IPS-NIHi7 (cell line): ENCODE measurements around the gene PDE6H.

Experiments used
- DNase-seq: peaks from one replicate; pipeline ENCODE4 v3.0.0; 2012; ENCODE audit warnings: mixed read lengths; ENCODE audit errors: extremely low spot score

PDE6H gene

DNA sequence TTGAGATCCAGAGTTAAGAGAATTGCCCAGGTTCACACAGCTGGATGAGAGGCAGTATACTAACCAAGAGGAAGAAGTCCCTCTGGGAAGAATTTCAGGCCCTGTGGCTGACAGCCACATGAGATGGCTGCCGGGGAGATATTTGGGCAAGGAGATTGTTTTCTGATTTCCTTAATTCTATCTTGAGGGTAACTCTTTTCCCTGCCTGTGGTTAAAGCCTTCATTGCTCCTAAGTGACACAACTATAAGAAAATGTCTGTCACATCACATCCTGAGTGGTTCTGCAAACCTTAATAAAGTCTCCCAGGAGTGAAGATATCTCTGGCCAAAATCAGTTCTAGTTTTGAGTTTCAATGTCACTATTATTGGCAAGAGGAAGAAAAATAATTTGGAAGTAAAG is 21.0 kb upstream of the PDE6H start:
- DNase-seq: no peak

DNA sequence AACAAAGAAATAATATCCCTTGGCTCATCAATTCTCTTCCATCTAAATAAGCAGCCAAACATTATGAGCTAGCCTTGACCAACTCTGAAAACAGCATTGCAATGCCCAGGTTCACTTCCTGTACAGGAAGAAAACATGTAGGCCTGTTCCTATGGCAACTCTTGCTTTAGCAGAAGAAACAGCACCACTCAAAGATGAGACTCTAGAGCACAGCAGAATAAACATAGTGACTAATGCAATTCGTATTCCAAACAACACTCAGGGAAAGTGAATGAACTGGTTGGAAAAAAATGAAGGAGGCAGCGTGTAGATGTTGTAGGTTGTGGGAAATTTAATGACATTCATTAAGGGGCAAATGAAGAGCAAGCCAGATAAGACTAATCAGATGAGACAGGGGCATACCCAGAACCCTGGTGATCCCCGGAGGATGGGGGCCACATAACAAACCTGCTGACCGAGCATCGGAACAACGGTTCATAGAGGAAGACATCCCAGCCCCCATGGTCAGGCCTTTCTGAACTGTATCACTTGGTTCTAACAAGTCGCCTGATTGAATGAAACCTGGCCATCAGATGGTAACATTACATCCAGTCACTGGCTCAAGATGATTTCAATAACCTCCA is 20.4 kb upstream of the PDE6H start:
- no peak for DNase-seq

DNA sequence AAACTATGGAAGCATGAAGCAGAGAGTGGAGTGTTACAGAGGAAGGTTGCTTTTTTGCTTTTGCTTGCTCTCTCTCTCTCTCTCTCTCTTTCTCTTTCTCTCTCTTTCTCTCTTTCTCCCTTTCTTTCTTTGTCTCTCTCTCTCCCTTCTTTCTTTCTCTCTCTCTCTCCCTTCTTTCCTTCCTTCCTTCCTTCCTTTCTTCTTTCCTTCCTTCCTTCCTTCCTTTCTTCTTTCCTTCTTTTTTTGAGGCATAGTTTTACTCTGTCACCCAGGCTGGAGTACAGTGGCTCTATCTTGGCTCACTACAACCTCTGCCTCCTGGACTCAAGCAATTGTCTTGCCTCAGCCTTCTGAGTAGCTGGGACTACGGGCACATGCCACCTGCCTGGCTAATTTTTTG is 19.1 kb upstream of the PDE6H start:
- no peak for DNase-seq

DNA sequence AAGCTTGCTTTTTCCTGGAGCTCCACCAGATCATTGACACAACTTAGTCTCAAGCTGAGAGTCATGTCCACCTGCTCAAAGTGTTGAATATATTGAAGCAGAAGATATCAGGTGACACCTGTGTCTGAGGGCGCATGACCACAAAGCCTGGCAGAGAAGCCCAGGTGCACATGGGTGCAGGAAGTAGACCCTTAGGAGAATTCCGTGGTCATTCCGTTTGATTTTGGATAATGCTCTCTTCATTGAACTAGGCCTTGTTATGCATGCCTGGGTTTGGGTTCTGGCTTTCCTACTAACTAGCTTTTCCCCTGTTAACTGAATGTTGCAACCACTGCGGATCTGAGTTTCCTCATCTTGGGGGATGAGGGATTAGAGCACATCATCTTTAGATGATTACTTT is 18.6 kb upstream of the PDE6H start:
- no peak for DNase-seq

DNA sequence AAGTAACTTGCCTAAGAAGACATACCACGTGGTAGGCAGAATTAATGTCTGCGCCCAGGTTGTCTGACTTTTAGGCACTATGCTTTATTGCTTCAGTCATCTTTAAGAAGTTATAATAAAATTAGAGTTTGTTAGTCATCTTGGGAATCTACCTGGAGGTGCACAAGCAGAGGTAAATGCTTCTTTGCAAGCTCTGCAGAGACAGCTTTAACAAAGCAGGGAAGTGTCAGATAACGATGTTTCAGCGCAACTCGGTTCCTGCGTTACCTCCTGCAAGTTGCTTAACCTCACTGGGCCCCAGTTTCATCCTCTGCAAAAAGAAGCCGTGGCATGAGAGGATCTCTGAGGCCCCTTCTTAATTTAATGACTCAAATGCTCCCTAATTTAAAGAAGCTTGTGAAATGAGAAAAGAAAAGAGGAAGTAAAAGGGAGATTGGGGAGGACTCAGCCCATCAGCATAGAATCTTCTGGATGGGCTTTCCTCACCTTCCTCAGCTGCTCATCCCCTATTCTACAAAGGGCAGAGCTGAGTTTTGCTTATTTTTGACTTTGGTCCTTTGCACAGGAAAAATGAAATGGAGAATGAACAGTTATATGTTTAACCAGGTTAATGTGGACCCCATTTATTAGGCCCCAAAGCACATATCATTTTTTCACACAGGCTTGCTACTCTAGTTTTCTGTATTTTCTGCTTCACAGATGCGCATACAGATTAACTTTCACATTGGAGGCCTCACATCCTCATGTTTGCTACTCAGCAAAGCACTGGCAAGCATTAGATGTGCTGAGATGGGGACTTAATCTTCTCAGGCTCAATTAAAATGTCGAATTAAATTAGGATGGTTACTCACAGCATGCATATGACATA is 16.6 kb upstream of the PDE6H start:
- DNase-seq: no peak

DNA sequence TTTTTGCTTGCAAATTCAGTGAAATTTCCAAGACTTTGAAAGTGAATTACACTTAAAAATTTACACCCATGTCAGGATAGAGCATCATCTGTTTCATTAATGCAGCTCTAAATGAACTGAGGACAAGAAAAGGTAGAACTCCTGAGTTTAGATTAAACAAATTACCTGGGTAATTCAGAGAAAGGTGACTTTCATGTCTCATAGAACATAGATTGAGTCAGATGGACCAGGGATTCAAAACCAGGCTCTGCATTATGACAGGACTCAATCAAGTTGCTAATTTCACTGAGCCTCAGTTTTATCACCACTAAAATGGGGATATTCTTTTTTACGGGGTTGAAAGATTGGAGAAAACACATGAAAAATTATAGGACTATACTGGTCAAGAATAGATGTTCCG is 15.9 kb upstream of the PDE6H start:
- no peak for DNase-seq

DNA sequence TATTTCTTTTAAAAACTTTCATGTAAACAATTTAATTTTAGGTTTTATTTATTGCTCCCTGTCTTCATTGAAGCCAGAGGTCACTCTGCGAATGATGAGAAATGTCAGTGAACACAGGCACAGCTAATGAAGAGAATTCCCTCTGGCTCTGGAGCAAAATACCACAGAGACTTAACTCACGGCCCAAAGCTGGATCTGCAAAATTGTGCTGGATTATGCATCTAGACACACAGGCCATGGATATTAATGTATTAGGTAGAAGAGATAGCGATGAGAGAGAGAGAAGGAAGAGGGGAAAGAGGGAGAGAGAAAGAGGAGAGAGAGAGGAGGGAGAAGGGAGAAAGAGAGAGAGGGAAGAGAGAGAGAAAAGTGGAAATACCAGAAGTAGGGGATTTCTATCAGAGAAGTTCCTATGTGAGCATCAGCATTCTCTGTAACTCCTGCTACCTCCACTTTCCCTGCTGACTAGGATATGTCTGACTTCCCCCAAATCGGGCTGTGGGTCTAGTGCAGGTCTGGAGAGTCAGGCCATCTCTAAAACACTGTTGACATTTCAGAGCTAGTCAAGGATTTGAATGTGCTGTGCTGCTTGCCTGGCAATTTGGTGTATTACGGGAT is 15.2 kb upstream of the PDE6H start:
- DNase-seq: no peak

DNA sequence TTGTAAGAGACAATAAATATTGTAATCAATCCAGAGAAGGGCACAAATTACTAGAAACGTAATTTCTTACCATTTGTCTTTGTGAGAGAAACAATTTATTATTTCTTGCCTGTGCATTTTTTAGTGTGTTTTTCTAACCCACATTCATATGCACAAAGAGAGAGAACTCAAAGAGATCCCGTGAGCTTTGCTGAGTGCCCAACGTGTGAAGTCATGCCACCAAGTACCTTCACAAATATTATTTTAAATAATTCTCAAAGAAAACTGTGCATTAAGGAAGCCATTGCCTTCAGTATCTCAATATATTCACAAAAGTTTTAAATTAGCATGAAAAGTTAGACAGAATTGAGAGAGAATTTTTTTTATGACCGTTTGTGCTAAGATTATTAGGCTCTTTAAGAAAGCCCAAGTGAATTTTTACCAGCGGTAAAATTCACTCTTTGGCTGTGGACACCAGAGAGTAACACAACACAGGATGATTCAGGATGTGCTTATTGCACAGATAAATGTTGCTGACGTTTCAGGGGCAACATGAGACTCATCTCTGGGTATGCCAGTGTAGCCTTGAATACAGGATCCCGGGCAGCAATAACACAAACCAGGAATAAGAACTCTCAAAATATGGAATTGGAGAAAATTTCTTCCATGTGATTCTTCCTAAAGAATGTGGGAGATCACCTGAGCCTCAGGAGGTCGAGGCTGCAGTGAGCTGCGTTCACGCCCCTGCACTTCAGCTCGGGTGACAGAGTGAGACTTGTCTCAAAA is 14.3 kb upstream of the PDE6H start:
- no peak for DNase-seq

DNA sequence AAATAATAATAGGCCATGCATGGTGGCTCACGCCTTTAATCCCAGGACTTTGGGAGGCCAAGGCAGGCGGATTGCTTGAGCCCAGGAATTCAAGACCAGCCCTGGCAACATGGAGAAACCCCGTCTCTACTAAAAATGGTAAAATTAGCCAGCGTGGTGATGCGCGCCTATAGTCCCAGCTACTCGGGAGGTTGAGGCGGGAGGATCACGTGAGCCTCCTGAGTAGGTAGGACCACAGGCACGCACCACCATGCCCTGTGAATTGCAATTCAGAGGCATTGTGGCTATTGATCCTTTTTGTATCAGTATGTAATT is 13.8 kb upstream of the PDE6H start:
- no peak for DNase-seq

DNA sequence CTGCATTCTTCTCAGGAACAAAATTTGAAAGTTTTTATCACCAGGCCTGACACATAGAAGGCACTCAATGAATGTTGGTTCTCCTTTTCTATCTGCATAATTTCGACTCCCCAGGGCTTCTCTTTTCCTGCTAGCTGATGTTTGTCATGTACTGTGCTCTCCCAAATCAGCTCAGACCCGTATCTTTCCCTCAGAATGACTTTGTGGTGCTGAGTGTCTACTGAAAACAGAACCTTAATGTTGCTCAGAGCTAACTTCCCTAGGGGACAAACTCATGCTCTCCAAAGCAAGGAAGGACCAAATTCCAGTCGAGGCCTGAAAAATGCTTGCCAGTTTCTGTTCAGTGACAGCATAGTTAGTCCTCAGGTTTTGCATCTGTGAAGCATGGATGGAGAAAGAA is 13.4 kb upstream of the PDE6H start:
- DNase-seq: no peak

DNA sequence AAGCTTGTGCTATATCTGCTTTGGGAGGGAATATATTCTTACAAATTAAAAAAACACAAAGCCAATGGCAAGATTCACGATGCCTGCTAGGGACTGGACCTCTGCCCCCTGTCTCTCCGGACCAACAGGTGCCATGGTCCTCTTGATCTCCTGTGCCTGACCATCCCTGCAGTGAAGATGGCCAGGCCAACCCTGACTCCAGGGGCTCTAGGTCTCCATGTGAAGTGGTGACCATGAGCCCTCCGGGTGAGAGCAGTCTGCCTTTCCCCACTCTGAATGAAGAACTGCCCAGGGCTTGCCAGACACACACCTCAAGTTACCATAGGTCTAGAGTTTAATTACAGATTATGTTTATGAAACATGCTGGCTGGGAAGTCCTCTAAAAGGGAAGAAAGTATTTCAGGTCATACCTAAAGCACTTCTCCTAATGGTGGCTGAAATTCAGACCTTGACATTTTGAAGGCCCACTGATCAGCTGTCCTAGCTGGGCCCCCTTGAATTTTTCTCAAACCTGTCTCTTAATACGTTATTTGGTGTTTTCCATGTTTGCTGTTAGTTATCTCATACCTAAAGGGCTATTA is 12.8 kb upstream of the PDE6H start:
- DNase-seq: no peak

DNA sequence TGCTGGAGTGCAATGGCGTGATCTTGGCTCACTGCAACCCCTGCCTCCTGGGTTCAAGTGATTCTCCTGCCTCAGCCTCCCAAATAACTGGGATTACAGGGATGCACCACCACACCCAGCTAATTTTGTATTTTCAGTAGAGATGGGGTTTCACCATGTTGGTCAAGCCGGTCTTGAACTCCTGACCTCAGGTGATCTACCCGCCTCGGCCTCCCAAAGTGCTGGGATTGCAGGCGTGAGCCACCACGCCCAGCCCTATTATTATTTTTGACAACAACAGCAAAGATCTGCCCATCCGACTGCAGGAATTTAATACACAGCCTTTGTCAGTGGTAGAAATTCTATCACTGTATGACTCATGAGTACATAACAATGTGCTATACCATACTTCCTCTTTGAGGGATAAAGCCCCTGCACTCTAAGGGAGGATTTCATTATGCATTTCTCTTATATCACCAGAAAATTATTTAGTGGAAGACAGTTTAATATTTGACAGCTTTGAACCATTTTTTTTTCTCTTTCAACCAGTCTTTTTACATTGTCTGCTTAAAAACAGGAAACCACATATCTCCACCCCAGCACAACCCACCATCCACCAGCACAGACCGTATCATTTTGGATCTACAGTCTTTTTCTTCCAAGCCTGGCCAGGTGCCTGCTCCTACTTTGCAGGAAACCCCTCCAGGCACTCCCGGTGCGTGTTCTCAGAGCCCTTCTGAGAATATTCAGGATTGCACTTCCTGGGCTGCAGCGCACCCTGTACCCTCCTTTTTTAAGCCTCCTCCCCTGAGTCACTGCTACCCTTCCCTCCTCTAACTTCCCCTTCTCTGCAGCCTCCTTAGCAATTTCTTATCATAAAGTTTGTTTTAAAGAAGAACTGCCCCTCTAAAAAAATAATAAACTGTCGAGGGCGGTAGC is 12.0 kb upstream of the PDE6H start:
- DNase-seq: peak; percentile 18

DNA sequence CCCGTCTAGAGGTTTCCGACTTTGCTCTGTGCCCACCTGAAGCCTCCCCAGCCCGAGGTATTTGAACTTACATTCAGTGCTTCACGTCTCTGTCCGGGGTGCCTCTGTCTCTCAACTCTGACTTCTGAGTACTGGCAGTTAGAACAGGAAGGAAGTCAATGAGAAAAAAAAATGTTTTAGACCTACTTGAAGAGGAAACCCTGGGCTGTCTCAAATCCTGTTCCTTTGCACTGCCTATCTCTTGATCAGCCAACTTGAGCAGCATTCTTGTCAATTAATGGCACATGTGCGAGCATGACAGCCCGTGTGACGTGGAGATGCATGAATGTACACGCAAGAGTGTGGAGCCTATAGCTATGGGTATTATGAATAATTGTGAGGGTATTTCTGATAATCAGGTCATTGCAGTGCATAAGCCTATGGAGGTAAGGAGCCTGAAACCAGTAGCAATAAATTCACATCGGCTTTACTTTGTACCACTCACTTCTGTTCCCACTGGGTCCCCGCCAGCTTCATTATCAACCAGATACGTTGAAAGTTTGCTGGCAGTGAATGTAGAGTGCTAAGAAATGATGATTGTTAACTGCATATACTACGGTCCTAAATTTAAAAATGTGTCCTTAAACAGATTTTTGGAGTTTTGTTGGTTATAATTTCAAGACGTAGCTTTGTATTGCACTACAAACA is 11.2 kb upstream of the PDE6H start, which contains the start of gene ARHGDIB:
ARHGDIB (minus strand) TSS at position 136 of the 687 bp plus-strand sequence. CDS start 10,889 bp downstream, outside the sequence.
- no peak for DNase-seq

DNA sequence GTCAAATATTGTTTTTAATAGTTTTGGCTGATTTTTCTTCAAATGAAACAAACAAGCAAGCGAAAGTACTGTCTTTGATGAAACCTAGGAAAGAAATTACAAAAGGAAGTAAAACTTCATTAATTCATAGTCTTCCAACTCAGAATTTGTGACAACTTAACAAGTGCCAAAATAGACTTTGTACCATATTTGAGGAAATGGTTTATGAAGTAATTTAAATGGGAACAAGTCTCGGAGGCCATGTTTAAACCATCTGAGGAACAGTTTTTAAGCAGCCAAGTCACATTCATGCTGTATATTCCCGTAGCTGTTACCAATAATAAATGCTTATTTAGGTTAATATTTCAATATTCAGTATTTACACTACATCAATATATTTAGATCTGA is 10.7 kb upstream of the PDE6H start:
- no peak for DNase-seq

DNA sequence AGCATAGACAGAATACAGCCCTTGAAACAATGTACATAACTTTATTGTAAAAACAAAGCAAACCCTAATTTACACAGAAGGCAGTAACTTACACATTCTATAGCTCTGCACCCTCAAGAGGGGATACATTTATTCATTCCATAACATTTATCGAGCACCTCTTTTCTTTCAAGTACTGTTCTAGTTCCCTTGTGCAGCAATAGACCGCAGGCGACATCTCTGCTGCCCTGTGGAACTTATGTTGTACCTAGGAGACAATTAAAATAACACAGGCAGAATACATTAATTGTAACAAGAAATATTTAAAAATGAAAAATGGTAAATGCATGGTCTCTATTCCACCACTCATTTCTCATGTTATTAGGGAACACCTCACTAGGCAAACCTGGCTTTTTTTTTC is 10.0 kb upstream of the PDE6H start:
- no peak for DNase-seq

DNA sequence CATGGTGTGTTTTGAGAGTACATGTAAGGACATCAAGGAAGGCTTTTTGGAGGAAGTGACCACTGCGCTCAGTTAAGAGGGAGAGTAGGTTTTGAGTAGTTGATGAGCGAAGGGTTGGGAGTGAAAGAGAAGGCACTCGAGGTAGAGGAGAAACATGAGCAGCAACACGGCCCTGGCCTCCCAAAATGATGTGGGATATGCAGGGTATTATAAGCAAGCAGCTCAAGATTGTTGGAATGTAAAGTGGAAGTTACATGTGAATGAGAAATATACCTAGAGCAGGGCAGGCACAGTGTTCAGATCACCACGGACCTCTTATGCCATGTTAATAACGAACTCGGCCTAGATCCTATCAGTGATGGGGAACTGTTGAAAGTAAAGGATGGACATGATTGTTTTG is 9.3 kb upstream of the PDE6H start:
- no peak for DNase-seq

DNA sequence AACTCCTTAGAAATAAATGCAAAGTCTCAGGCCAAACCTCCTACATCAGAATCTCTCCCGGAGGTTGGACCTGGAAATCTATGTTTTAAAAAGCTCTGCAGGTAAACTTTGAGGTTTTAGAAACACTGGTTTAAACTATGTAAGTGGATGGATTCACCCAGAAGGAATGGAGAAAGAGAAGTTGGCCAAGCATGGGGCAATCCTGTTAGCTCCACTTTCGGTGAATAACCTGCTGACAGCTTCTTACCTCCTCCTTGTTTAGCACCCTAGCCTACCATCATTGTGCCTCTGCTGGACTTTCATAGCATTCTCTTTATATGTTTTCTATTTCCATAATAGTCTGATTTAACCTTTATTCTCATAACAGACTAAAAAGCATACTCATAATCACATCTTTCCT is 8.4 kb upstream of the PDE6H start:
- DNase-seq: no peak

DNA sequence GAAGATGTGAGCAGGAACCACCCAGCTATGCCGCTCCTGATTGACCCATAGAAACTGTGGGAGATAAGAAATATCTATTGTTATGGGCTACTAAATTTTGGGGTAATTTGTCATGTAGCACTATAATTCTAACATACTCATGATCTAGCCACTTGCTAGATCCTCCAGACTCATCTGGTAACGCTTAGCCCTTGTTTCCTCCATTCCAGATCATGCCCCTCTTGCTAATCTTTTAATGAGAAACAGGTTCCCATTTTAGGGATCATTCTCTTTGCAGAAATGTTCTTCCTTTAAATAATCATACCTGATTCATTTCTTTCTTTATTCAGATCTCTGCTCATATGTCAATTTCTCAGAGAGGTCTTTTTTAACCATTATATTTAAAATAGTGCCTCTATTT is 7.6 kb upstream of the PDE6H start:
- DNase-seq: no peak

DNA sequence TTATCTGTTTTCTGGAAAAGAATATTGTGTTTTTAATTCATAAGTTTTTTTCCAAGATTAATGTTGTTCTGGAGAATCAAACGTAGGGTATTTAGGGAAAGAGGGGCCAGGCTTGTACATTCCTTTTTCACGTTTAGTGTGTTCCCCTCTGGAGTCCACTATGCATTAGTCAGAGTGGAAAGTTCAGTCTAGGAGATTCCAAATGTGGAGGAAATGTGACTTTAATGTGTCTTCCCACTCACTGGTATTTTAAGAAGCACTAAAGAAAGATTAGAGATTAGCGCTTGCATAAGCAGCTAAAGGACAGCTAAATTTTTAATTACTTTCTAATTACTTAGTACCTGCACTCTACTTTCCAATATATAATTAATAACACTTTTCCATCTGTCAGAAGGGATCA is 4.4 kb upstream of the PDE6H start:
- no peak for DNase-seq

DNA sequence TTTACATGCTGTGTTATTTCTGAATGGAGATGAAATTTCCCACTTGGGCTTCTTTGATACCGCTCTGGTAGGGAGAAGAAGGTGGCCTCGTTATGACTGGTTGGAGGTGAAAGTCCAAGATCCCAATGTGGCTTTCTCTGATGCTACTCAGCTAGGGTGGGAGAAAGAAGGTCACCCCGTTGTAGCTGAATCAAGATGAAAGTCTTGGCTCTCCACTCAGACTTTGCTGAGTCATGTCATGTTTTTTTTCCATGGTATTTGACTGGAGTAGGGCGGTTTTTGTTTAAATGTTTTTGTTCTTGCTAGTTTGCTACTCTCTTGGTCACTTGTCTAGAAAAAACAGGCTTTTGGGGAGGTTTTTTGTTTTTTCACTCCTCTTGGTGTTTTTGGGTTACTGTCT is 2.4 kb upstream of the PDE6H start:
- no peak for DNase-seq
